D721Med (cell line): ENCODE data around the gene MCEMP1.

ENCODE experiments used
- DNase-seq: peaks from one replicate; pipeline ENCODE4 v3.0.0; 2011; ENCODE audit warnings: low spot score; ENCODE audit not compliant: insufficient read length
- FAIRE-seq: peaks from 2 replicates; lab custom pipeline; 2011; peaks lifted over from hg19 to GRCh38; lab: Jason Lieb, UNC
- TF ChIP-seq, protein P1 (sequence below): IDR thresholded peaks from 2 replicates; pipeline ENCODE4 v1.5.1; 2012; ENCODE audit warnings: mild to moderate bottlenecking, control low read depth; ENCODE audit not compliant: insufficient read depth; ENCODE audit errors: missing control alignments

Gene MCEMP1

DNA sequence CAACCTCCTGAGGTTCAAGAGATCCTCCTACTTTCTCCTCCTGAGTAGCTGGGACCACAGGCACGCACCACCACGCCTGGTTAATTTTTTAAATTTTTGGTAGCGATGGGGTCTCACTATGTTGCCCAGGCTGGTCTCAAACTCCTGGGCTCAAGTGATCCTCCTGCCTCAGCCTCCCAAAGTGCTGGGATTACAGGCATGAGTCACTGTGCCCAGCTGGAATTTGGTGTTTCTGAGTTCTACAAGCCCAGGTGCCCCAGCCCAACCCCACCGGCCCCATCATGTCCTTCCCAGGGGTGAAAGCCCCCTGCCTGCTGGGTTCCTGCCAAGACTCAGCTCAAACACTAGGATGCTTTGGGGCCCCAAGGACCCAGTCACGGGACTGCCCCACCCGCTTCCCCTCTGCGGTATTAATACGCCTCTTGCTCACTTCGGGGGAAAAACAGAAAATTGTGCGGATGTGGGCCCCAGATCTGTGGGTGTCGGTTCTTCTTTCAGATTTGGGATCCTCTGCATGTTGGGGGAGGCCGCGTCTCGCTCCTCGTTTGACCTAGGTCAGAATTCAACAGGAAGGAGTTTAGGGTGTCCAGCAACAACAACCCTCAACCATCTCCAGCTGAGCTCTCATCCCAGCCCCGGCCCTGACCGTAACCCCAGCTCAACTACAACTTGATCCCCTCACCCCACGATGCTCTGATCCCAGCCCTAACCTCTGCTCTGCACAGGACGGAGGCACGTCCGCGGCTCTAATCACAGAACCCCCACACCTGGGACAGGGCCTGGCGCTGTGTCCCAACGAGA, 28.7 kb downstream of the MCEMP1 start:
- FAIRE-seq: no peak
- TF ChIP-seq, protein P1, sequence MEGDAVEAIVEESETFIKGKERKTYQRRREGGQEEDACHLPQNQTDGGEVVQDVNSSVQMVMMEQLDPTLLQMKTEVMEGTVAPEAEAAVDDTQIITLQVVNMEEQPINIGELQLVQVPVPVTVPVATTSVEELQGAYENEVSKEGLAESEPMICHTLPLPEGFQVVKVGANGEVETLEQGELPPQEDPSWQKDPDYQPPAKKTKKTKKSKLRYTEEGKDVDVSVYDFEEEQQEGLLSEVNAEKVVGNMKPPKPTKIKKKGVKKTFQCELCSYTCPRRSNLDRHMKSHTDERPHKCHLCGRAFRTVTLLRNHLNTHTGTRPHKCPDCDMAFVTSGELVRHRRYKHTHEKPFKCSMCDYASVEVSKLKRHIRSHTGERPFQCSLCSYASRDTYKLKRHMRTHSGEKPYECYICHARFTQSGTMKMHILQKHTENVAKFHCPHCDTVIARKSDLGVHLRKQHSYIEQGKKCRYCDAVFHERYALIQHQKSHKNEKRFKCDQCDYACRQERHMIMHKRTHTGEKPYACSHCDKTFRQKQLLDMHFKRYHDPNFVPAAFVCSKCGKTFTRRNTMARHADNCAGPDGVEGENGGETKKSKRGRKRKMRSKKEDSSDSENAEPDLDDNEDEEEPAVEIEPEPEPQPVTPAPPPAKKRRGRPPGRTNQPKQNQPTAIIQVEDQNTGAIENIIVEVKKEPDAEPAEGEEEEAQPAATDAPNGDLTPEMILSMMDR: no peak
- DNase-seq: no peak

- TF ChIP-seq, protein P1: no peak
- no peak for FAIRE-seq
- no peak for DNase-seq
These were observed 29.5 kb downstream of the MCEMP1 start for GRCh38 chr19:7706188-7706954.

GRCh38 chr19:7706955-7707456, 30.1 kb downstream of the MCEMP1 start:
- FAIRE-seq: no peak
- no peak for DNase-seq
- TF ChIP-seq, protein P1: no peak

GRCh38 chr19:7709932-7710460, 33.1 kb downstream of the MCEMP1 start:
- FAIRE-seq: no peak
- TF ChIP-seq, protein P1: no peak
- DNase-seq: no peak

DNA sequence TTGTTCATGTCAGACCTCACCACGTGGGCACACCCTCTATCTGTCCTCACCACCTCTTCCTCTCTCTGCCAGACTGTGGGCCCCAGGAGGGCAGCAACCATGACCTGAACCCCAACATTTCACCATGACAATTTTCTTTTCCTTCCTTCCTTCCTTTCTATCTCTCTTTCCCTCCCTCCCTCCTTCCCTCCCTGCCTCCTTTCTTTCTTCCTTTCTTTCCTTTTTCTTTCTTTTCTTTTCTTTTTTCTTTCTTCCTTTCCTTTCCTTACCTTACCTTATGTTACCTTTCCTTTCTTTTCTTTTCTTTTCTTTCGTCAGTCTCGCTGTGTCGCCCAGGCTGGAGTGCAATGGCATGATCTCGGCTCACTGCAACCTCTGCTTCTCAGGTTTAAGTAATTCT, 33.7 kb downstream of the MCEMP1 start:
- FAIRE-seq (no peak), DNase-seq (no peak)
- TF ChIP-seq, protein P1: no peak

GRCh38 chr19:7715671-7716070, 38.8 kb downstream of the MCEMP1 start:
- FAIRE-seq: no peak
- DNase-seq: no peak
- TF ChIP-seq, protein P1: no peak
